ENCODE data around the gene ADAM15. TPM values are rescaled to one million over a fixed set of nuclear protein-coding genes. Genes with fewer than 3 reads are reported as not detected.

ADAM15 gene
- polyA plus RNA-seq, 1 donor, result 38.6 TPM

- Histone ChIP-seq H3K27ac (ENCODE audit: low read length) (no peak overlapping the region), H3K36me3 (ENCODE audit: control insufficient read depth, insufficient read depth, low read length) (no peaks in the 10 kb centered on the region), H3K27me3 (ENCODE audit: control insufficient read depth, insufficient read depth, low read length) (no peaks in the 10 kb centered on the region), H3K4me3 (ENCODE audit: low read length) (no peak overlapping the region), H3K9me3 (ENCODE audit: control insufficient read depth, low read depth, low read length) (no peaks in the 10 kb centered on the region), H3K4me1 (ENCODE audit: control insufficient read depth, insufficient read depth, low read length) (peaks cover 17% of the 10 kb centered on the region)
- WGBS (ENCODE audit: insufficient coverage, low lambda C conversion rate), result no CpG with 5 or more reads among the region's 6 CpGs
- DNase-seq, result no peak
These were observed 41.0 kb downstream of the ADAM15 start for GRCh38 chr1:155092131-155092530.

GRCh38 chr1:155092641-155093040 lies 41.5 kb downstream of the ADAM15 start:
- peaks cover 17% of the 10 kb centered on the region for H3K4me1 ChIP-seq (ENCODE audit: control insufficient read depth, insufficient read depth, low read length)
- H3K27ac ChIP-seq (ENCODE audit: low read length), result no peak overlapping the region
- H3K9me3 ChIP-seq (ENCODE audit: control insufficient read depth, low read depth, low read length), result no peaks in the 10 kb centered on the region
- no peaks in the 10 kb centered on the region for H3K27me3 ChIP-seq (ENCODE audit: control insufficient read depth, insufficient read depth, low read length)
- no peaks in the 10 kb centered on the region for H3K36me3 ChIP-seq (ENCODE audit: control insufficient read depth, insufficient read depth, low read length)
- no CpG with 5 or more reads among the region's 12 CpGs for WGBS (ENCODE audit: insufficient coverage, low lambda C conversion rate)
- DNase-seq, result no peak
- no peak overlapping the region for H3K4me3 ChIP-seq (ENCODE audit: low read length)

GRCh38 chr1:155093911-155094621 lies 43.0 kb downstream of the ADAM15 start:
- Histone ChIP-seq H3K9me3 (ENCODE audit: control insufficient read depth, low read depth, low read length) (no peaks in the 10 kb centered on the region), H3K27me3 (ENCODE audit: control insufficient read depth, insufficient read depth, low read length) (no peaks in the 10 kb centered on the region), H3K36me3 (ENCODE audit: control insufficient read depth, insufficient read depth, low read length) (no peaks in the 10 kb centered on the region), H3K4me1 (ENCODE audit: control insufficient read depth, insufficient read depth, low read length) (peaks cover 17% of the 10 kb centered on the region), H3K4me3 (ENCODE audit: low read length) (no peak overlapping the region), H3K27ac (ENCODE audit: low read length) (peak overlapping the region; percentile 30)
- DNase-seq, result peak in 1 of 2 donors; percentile 48
- no CpG with 5 or more reads among the region's 13 CpGs for whole genome bisulfite sequencing (ENCODE audit: insufficient coverage, low lambda C conversion rate)

GRCh38 chr1:155094622-155094948 lies 43.5 kb downstream of the ADAM15 start:
- DNase-seq, result no peak
- Histone ChIP-seq H3K4me1 (ENCODE audit: control insufficient read depth, insufficient read depth, low read length) (peaks cover 17% of the 10 kb centered on the region), H3K4me3 (ENCODE audit: low read length) (no peak overlapping the region), H3K27ac (ENCODE audit: low read length) (no peak overlapping the region), H3K9me3 (ENCODE audit: control insufficient read depth, low read depth, low read length) (no peaks in the 10 kb centered on the region), H3K36me3 (ENCODE audit: control insufficient read depth, insufficient read depth, low read length) (no peaks in the 10 kb centered on the region), H3K27me3 (ENCODE audit: control insufficient read depth, insufficient read depth, low read length) (no peaks in the 10 kb centered on the region)
- WGBS (ENCODE audit: insufficient coverage, low lambda C conversion rate), result no CpG with 5 or more reads among the region's 2 CpGs

GRCh38 chr1:155099331-155099730 lies 48.2 kb downstream of the ADAM15 start:
- WGBS (ENCODE audit: insufficient coverage, low lambda C conversion rate), result 86% methylated on average over 1 of the region's 7 CpGs
- H3K4me3 ChIP-seq (ENCODE audit: low read length), result no peak overlapping the region
- H3K9me3 ChIP-seq (ENCODE audit: control insufficient read depth, low read depth, low read length), result no peaks in the 10 kb centered on the region
- H3K27ac ChIP-seq (ENCODE audit: low read length), result no peak overlapping the region
- no peak for DNase-seq
- no peaks in the 10 kb centered on the region for H3K27me3 ChIP-seq (ENCODE audit: control insufficient read depth, insufficient read depth, low read length)
- H3K36me3 ChIP-seq (ENCODE audit: control insufficient read depth, insufficient read depth, low read length), result no peaks in the 10 kb centered on the region
- H3K4me1 ChIP-seq (ENCODE audit: control insufficient read depth, insufficient read depth, low read length), result peaks cover 6% of the 10 kb centered on the region

- Histone ChIP-seq H3K27ac (ENCODE audit: low read length) (no peak overlapping the region), H3K36me3 (ENCODE audit: control insufficient read depth, insufficient read depth, low read length) (no peaks in the 10 kb centered on the region), H3K9me3 (ENCODE audit: control insufficient read depth, low read depth, low read length) (no peaks in the 10 kb centered on the region), H3K4me3 (ENCODE audit: low read length) (no peak overlapping the region), H3K4me1 (ENCODE audit: control insufficient read depth, insufficient read depth, low read length) (peaks cover 33% of the 10 kb centered on the region), H3K27me3 (ENCODE audit: control insufficient read depth, insufficient read depth, low read length) (no peaks in the 10 kb centered on the region)
- no peak for DNase-seq
- WGBS (ENCODE audit: insufficient coverage, low lambda C conversion rate), result 0% methylated on average over 1 of the region's 9 CpGs
These were observed 52.2 kb downstream of the ADAM15 start for GRCh38 chr1:155103325-155103724.

- DNase-seq, result peak in 1 of 2 donors; percentile 54
- H3K36me3 ChIP-seq (ENCODE audit: control insufficient read depth, insufficient read depth, low read length), result no peaks in the 10 kb centered on the region
- WGBS (ENCODE audit: insufficient coverage, low lambda C conversion rate), result 80% methylated on average over 1 of the region's 7 CpGs
- H3K27me3 ChIP-seq (ENCODE audit: control insufficient read depth, insufficient read depth, low read length), result no peaks in the 10 kb centered on the region
- H3K4me3 ChIP-seq (ENCODE audit: low read length), result no peak overlapping the region
- no peaks in the 10 kb centered on the region for H3K9me3 ChIP-seq (ENCODE audit: control insufficient read depth, low read depth, low read length)
- H3K4me1 ChIP-seq (ENCODE audit: control insufficient read depth, insufficient read depth, low read length), result peaks cover 35% of the 10 kb centered on the region
- H3K27ac ChIP-seq (ENCODE audit: low read length), result peak overlapping the region; percentile 22
These were observed 53.8 kb downstream of the ADAM15 start for GRCh38 chr1:155104605-155105534.

- H3K27ac ChIP-seq (ENCODE audit: low read length), result peak overlapping the region; percentile 22
- H3K4me1 ChIP-seq (ENCODE audit: control insufficient read depth, insufficient read depth, low read length), result peaks cover 35% of the 10 kb centered on the region
- H3K9me3 ChIP-seq (ENCODE audit: control insufficient read depth, low read depth, low read length), result no peaks in the 10 kb centered on the region
- H3K36me3 ChIP-seq (ENCODE audit: control insufficient read depth, insufficient read depth, low read length), result no peaks in the 10 kb centered on the region
- WGBS (ENCODE audit: insufficient coverage, low lambda C conversion rate), result no CpG with 5 or more reads among the region's 7 CpGs
- peak in 1 of 2 donors; percentile 50 for DNase-seq
- no peak overlapping the region for H3K4me3 ChIP-seq (ENCODE audit: low read length)
- no peaks in the 10 kb centered on the region for H3K27me3 ChIP-seq (ENCODE audit: control insufficient read depth, insufficient read depth, low read length)
These were observed 54.5 kb downstream of the ADAM15 start for GRCh38 chr1:155105604-155106011.

- 58% methylated on average over 2 of the region's 6 CpGs for WGBS (ENCODE audit: insufficient coverage, low lambda C conversion rate)
- Histone ChIP-seq H3K9me3 (ENCODE audit: control insufficient read depth, low read depth, low read length) (no peaks in the 10 kb centered on the region), H3K4me3 (ENCODE audit: low read length) (no peak overlapping the region), H3K36me3 (ENCODE audit: control insufficient read depth, insufficient read depth, low read length) (no peaks in the 10 kb centered on the region), H3K27me3 (ENCODE audit: control insufficient read depth, insufficient read depth, low read length) (no peaks in the 10 kb centered on the region), H3K27ac (ENCODE audit: low read length) (peak overlapping the region; percentile 93), H3K4me1 (ENCODE audit: control insufficient read depth, insufficient read depth, low read length) (peaks cover 35% of the 10 kb centered on the region)
- DNase-seq, result no peak
These were observed 55.7 kb downstream of the ADAM15 start for GRCh38 chr1:155106862-155107261.

- Histone ChIP-seq H3K27me3 (ENCODE audit: control insufficient read depth, insufficient read depth, low read length) (no peaks in the 10 kb centered on the region), H3K9me3 (ENCODE audit: control insufficient read depth, low read depth, low read length) (no peaks in the 10 kb centered on the region), H3K4me3 (ENCODE audit: low read length) (no peak overlapping the region), H3K27ac (ENCODE audit: low read length) (peak overlapping the region; percentile 93), H3K36me3 (ENCODE audit: control insufficient read depth, insufficient read depth, low read length) (no peaks in the 10 kb centered on the region), H3K4me1 (ENCODE audit: control insufficient read depth, insufficient read depth, low read length) (peaks cover 32% of the 10 kb centered on the region)
- WGBS (ENCODE audit: insufficient coverage, low lambda C conversion rate), result 100% methylated on average over 1 of the region's 12 CpGs
- peak; percentile 89 to 93 for DNase-seq
These were observed 56.5 kb downstream of the ADAM15 start for GRCh38 chr1:155107309-155108264.
